Stimulated activated CD8-positive, alpha-beta memory T cell treated with anti-CD3 and anti-CD28 coated beads, Interleukin-4, amount 100 ng/mL, for 48 hours (primary cell): Measurements from ENCODE around the gene ARHGAP12.

Source experiments
- DNase-seq: peaks from one replicate; pipeline ENCODE4 v3.0.0-alpha.2; 2020

The ARHGAP12 gene

DNA sequence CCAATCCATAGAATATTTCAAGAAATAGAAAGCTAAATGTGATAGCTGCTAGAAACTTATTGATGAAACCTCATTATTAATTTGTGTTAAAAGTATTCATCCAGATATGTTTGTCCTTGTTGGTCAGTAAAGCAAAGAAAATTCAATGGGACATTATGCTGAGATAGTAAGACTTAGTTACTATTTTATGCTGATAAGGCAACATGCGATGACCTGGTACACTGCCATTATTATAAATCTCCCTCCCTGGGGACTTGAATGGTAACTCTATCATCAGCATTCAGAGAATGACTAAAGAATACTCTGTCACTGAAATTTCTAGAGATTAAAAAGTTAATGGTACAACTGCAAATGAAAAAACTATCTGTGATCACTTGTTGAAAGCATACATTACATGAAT is 54.9 kb downstream of the ARHGAP12 start:
- DNase-seq, result no peak

DNA sequence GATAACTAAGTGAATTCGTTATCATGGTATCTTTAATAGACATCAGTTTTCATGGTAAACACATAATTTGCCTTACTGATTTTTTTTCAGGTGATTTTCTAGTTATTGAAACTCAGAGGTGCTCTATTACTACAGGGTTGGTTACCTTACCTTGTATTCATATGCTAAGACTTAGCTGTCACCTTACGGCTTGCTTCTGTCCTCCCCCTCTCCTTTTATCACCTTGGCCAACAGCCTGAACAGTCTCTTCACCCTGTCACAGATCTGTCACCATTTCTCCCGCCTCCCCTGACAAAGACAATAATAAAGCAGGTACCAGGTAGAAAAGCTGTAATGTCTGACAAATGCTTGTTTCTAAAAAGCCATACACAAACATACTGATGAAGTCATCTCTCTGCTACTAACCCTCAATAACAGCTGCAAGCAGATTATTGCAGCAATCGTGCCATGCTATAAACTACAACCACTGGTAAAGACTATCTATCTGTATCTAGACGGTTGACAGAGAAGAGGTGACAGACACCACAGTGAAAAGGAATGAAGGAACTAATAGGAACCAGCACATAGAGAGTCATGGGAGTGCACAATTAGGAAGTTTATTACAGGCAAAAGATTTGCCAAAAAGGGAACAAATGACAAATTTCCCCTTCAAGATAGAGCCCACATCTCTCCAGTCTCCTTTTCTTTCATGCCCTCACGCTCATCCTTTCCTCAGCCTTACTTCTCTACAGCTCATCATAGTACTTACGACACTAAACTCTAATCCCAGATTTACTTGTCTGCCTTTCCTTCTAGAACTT is 57.2 kb downstream of the ARHGAP12 start:
- no peak for DNase-seq

DNA sequence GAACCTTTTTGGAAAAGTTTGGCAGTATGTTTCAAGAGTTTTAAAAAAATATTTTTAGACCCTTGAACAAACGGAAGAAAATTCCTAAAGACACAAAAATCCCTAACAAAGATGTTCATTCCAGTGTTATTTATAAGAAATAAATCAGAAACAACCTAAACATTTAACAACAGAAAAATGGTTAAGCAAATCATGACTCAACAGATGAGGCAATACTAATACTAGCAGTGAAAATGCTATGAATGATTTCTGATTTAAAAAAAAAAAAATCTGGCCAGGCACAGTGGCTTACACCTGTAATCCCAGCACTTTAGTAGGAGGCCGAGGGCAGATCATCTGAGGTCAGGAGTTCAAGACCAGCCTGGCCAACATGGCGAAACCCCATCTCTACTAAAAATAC is 61.0 kb downstream of the ARHGAP12 start:
- DNase-seq, result no peak

DNA sequence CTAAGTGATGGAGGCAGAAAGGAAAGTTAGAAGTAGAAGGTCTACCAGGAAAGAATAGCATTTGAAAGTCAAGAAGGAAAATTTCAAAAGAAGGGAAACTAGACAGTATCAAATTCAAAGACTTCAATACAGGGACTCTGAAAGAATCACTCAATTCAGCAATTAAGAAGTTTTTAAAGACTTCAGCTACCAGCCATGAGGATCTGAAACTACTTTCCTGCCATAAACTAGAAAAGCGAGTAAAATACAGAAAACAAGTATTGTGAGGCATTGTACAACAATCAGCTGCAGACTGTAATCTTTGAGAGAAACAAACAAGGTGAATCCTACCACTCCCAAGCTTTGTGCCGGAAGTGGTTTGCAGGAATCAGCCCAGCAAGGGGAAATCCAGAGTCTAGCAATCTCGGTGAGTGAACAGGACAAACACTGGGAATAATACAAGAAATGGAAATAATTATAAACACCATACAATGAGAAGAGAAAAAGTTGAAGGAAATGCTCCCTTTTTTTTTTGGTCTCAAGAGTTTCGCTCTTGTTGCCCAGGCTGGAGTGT is 62.4 kb downstream of the ARHGAP12 start:
- DNase-seq, result no peak

DNA sequence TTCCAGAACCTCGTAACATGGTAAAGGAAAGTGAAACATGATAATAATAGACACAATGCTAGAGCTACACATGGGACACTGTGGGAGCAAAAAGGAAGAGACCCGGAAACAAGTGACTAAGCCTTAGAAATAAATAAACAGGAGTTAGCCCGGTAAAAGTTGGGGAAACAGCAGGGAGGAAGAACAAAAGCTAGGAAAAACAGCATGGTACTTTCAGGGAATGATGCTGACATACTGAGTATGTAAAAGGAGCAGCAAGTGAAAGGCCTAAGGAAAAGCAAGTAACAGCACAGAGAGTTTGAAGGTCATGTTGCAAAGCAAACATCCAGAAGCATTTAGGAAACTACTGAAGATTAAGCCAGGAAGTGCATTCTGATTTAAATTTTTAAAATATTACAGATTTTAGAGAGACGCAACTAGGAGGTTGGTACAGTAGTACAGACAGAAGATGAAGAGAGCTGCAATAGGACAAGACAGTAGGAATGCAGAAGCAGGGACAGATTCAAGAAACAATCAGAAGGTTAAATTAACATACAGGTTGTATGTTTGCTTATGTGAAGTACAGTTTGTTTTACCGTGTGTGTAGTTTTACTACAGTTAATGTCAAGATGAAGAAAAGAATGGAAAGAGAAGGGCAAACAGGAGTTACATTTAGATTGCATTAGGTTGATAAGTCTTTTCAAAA is 63.7 kb downstream of the ARHGAP12 start:
- DNase-seq, result no peak

DNA sequence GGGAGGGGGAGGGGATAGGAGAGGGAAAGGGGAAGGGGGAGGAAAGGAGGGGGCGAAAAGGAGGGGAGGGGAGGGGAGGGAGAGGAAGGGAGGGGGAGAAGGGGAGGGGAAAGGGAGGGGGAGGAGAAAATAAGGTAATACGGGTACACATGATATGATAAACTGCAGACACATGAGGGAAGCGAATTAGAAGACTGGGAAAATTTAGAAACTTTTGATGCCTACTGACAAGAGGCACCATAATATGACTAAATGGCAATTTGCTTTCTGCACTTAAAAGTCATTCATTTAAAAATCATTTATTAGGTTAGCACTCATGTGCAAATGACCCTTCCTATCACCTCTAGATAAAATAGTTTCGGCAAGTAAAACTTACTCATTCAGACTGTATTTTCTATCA is 73.6 kb downstream of the ARHGAP12 start:
- no peak for DNase-seq

DNA sequence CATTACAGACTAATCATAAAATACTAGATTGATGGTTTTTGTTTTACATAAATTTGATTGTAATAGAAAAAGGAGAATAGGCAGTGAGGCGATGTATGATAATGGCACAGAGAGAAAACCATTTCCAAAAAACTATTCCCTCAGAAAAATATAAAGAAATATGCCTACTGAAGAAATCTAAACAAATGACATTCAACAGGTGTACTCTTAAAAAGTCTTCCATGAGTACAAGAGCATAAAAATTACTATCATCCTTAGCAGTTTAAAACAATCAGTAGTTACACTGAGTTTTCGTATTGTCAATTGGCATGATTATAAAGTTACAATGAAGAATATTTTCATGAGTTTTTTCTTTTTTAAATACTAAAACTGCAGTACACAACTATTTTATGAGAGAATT is 75.0 kb downstream of the ARHGAP12 start:
- DNase-seq, result no peak

DNA sequence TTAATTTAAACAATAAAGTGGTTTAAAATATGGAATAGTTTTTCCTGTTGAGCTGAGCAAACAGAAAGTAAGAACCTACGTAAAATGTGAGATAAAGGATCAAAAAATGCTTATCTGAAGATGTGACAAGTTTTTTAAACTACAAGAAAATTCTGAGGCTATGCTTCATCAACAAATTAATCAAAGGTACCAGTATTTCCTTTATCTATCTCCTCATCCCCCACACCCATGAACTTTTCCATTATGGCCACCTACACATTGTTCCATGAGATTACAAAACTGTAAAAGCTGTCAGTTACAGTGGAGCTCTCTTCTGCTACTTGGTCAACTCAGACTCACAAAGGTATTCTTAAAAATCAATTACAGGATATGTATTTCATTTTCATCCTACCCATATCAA is 77.4 kb downstream of the ARHGAP12 start:
- no peak for DNase-seq

DNA sequence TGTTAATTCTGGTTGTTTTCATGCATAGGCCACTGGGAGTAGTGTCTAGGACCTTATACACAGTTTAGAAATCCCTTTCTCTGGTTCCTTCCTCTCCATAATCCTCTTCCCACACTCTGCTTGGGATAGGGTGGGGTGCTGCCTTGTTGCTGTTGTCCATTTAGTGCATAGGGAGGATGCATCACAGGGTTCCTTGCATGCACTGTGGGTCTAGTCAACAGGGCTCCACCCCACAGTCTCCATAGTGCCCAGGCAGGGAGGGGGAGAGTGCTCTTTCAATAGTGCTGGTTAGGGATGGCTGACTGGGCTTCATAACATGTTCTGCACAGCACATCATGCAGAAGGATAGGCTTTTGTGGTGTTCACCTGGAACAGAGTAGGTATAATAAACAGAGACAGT is 81.1 kb downstream of the ARHGAP12 start:
- no peak for DNase-seq

DNA sequence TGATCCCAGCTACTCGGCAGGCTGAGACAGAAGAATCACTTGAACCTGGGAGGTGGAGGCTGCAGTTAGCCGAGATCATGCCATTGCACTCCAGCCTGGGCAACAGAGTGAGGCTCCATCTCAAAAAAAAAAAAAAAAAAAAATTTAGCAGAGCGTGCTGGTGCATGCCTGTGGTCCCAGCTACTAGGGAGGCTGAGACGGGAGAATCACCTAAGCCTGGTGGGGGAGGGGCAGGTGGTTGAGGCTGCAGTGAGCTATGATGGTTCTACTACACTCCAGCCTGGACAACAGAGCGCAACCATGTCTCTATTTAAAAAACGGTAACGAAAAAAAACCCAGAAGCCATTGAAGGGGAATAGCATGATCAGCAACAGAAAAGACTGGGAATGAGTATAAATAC is 89.9 kb downstream of the ARHGAP12 start:
- no peak for DNase-seq

DNA sequence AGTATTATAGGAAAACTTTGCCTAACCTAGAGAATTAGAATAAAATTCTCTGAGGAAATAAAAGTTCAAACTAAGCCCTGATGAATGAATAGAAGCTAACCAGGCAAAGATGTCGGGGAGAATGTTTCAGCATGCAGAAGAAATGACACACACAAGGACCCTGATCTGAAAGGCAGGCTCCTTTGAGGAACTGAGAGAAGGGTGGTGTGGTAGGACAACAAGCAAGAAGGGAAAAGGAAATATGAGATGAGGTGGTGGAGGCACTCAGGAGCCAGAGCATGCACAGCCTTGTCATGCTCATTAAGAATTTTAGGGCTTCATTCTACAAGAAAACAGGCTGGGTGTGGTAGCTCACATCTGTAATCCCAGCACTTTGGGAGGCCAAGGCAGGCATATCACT is 90.6 kb downstream of the ARHGAP12 start:
- DNase-seq, result no peak

DNA sequence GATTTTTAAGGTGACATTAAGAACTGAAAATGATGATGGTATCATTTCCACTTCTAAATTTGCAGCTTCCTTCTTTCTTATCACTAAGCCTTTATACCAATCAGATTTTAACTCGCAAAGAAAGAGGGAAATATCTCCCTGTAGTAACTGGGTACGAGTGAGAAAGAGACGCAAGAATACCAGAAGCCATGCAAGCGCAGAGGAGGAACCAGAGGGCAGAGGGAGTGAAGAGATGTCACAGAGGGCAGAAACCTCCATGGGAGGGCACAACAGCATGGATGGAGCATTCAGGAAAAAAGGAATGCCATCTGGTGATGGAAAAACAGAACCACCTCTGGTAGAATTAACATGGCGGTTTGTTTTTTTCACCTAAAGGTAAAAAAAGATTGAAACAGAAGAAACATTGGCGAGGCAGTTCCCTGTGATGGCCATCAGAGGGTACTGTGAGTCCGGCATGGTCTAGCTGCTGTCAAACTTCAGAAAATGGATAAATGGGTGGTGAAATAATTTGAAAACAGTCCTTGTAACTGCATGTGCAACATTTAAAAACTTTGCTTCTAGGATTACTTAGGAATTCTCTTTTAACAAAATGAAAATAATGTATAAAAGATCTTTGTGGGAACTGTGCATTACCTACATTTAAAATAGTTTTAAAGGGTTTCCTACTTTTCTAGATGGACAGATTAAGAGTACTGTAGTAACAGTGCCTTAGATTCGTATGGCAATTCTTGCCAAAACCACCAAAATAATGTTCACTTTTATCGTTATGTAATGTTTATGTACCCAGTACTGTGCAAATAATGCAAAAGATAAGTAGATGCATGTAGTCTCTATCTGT is 91.8 kb downstream of the ARHGAP12 start:
- no peak for DNase-seq

DNA sequence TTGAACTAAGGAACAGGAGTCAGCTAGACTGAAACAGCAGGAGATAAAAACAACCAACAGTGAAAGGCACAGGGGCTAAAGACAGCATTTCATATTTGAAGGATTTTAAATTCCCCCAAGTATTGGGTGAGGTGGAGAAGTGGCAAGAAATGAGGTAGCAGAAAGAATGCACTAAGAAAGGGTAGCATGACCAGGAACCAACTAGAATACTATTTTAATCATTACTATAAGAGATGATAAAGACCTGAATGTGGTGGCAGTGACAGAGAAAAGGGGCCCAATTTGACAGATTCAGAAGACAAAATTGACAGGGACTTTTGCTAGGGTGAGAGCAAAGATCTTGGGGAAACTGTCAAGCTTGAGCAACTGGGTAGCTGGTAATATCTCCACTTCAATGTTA is 94.9 kb downstream of the ARHGAP12 start:
- no peak for DNase-seq

DNA sequence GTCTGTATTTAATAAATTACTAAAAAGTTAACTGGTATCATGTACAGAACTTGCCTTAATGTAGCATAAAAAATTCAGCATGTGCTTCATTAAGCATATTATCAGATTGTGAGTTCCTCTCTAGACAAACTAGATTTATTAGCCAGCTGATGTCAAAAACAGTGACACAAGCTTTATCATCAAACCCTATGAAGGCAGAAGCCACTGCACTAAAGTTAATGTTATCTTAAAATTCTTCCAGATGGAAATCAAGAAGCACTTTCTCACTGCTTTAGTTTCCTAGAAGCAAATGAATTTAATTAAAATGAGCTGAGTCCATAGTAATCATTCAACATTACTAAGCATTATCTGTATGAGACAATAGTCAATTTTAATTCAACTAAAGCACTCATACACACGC is 96.4 kb downstream of the ARHGAP12 start:
- no peak for DNase-seq

DNA sequence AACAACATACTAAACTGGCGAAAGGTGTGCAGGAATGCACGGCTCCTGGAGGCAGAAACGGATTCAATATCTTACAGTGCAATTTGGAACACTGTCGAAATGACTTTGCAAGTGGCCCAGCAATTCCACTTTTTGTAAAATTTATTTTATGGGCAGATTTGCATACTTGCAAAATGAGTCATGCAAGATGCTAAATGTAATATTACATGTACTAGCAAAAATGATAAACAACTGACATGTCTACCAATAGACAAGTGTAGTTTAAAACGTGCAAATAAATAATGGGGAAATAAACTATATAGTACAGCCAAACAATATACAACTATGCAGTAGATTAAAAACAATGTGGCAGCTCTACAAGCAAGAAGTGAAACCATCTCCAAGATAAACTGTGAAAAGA is 97.7 kb downstream of the ARHGAP12 start:
- DNase-seq, result no peak

DNA sequence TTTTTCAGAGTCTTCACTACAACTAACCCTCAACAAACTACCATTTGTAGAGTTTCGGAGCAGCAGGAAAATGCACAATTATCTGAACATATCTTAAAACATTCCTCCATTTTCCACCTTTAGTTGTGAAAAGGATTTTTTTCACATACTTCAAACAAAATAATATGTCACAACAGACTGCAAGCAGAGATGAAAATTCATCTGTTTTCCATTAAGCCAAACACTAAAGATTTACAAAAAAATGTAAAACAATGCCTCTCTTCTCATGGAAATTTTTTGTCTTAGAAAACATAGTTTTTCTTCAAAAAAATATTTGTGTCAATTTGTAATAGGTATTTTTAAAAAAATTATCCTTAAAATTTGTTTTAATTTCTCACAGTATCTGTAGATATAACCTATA is 98.9 kb downstream of the ARHGAP12 start:
- no peak for DNase-seq

DNA sequence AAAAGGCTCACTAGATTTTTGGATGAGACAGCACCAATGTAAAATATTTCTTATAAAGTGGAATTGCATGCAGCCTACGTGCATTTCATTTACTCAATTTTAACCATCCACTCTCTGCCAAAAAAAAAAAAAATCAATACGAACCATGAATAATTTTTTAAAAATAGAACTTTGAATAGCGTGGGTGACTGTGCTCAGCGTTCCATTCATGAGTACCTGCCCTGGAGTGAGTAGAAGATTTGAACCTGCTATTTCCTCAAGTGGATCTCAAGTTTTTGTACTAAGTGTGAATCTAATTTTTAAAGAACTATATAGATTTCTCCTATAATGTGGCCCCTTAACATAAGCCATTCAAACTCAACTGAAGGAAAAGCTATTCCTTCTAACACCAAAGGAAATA is 105.3 kb downstream of the ARHGAP12 start:
- DNase-seq, result no peak

DNA sequence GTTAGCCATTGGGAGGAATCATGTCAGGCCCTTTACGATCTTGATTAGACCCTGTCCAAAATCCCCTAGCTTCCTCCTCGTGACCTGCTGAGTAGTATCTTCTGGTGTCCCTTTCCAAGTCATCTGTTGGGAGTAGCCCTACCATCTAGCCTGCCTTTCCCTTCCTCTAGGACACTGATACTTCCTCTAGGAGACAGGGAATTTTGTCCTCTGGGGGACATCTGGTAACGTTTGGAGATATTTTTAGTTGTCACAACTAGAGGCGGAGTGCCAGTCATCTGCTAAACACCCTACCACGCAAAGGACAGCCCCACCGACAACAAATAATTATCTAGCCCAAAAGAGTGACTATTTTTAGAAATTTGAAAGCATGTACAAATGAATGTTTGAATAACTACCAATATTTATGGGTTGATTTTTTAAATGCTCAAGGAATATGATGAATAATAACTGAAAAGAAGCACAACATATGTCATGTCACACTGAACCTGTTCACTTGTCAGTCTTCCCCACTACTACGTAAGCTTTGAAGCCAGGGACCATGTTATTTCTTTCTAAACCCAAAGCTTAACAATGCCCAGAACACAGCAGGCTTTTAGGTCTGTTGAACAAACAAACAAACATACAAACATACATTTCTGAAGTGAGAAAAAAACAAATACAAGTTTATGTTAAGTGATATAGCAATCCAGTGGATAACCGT is 105.9 kb downstream of the ARHGAP12 start:
- no peak for DNase-seq

DNA sequence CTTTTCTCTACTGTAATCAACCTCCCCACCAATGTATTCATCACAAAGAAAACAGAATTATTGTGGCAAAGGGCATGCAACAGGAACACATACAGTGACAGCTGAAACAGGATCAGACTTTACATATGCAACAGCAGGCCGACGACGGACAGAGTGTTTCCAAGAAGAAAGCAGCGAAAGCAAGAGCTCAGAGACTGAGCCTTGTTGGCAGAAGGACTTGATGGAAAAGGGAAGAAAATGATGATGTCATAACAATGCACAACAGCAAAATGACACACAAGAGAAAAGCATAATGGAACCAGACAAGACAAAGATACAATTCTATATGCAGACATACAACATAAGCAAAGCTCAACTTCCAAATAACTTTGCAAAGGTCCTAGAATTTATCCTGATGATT is 106.5 kb downstream of the ARHGAP12 start:
- DNase-seq, result no peak

DNA sequence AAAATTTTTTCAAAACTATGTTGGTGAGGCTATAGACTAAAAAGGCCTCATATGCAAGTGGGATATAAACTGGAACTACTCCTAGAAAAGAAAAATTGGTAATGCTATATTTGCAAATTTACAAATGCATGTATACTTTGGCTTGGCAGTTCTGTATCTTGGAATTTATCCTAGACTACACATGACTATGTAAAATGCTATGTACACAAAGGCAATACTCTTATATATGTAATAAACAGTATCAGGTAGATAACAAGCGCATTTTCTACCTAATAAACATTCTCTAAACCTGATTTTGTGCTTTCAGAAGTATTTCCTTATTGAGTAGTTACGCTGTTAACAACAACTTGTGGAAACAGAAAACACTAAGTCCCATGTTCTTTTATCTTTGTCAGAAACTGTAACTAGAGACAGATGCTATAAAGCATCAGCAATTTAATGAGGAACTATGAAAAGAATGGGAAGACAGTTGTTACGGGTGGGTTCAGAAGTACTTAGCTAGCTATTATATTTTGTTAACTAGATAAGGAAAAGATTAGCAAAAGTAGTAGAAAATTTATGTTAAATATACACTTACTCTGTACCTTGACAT is 107.8 kb downstream of the ARHGAP12 start:
- DNase-seq, result no peak

DNA sequence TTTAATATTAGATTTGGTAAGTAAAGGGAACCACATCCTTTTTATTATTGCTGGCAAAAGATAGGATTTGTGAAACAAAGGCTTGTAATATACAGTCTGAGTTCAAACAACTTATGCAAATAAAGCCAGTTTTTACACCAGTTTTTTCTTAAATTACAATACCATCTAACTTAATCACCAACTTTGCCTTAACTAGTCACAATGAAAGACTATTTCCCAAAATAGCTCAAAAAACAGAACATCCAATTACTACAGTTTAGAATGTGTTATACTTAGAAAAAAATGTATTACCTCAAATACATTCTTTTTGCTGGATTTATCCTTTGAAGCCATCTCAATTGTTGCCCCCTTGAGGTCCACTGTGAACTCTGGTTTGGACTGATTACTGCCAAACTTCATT is 108.5 kb downstream of the ARHGAP12 start:
- DNase-seq, result no peak

DNA sequence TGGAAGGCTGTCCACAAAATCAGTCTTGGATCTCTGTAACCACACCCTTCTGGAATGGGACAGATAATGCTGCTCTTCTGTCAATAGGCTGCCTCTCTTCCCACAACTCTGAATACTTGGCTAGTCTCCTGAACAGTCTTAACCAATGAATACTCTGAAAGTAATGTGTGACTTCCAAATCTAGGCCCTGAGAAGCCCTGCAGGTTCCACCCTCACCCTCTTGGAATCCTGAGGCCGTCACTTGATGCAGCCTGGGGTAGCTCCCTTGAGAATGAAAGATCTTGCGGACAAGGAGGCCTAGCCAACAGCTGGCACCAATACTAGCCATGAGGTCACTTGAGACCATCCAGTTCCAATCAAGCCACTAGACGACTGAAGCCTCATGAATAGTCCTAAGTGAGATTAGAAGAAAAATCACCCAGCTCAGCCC is 109.2 kb downstream of the ARHGAP12 start:
- no peak for DNase-seq
